ENCODE measurements around the gene TCF7L1.
A peak's percentile ranks its signal among the peaks of the same experiment; 100 is the strongest.

The TCF7L1 gene

DNA sequence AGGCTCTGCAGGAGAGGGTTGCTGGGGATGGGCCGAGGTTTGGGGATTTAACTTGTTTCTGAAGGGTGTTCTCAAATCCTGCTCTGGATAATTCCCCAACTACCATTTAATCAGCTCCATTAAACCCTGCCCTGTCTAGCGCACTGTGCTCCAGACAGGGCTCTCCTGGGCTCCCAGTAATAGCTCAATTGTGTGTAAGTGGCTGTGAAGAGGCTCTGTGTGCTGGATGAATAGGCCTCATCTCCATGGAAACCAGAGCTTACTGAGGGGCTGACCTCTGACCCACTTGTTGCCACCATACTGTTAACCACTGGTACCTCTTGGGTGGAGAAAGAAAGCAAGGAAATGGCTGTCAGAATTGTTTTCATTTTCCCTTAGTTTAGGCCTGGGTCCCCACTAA is 101.7 kb downstream of the TCF7L1 start:
- DNase-seq: no peak

DNA sequence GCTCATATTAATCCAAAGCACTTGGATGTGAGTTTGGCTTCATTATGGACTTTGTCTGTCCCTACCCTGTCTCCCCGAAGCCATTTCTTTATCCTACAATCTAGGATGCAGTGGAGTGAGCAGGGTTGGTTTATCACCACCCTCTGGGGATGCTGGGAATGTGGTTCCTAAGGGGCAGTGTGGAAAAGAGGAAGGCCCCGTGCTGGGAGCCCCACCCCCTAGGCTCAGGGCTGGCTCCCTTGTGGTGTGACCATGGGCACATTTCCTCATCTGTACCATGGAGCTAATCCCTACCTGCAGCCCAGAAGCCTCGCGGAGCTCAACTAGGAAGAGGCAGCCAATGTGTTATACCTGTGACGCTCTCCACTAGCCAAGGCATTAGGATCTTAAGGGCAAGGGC is 102.1 kb downstream of the TCF7L1 start:
- DNase-seq: no peak

DNA sequence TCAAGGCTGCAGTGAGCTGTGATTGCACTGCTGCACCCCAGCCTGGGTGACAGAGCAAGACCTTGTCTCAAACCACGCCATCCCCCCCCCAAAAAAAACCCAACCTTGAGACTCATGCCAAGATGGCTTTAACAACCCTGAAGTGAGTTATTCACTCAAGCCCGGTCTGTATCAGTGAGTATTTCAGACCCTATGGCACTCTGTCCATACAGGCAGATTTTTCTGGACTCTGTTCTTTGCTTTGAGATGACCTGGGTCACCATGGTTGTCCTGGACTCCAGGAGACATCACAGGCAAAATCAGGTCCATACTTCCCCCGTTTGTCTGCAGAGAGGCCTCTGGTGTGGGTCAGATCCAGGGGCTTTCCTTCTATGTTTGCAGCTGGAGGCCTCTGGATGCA is 102.9 kb downstream of the TCF7L1 start:
- no peak for DNase-seq

DNA sequence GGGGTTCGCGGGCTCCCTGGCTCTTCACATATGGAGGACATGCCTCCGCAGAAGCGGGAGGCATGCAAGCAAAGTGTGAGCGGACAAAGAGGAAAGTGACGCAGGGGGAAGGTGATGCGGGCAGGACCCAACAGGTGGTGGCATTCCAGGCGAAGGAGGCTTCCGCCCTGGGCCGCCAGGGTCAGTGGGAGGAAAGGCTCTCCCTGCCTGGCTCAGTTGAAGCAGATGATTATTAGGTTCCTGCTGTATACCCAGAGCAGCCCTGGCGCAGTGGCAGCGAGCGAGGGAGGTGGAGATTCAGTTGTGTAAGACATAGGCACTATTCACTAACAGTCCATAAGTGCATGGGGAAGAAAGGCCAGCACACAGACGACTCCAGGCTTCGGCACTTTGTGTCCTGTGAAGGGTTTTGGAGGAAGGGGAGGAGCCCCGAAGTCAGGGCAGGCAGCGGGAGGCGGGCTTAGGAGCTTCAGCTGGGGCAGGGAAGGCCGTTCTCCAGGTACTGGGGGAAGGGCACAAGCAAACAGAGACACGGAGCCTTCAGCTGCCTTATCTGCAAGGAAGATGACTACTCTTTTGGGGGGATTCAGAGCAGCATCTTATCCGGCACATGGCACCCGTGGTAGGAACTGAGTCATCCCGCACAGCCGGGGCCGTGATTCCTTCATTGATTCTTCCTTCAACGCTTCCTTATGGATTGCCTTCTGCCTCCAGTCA is 104.8 kb downstream of the TCF7L1 start:
- no peak for DNase-seq

DNA sequence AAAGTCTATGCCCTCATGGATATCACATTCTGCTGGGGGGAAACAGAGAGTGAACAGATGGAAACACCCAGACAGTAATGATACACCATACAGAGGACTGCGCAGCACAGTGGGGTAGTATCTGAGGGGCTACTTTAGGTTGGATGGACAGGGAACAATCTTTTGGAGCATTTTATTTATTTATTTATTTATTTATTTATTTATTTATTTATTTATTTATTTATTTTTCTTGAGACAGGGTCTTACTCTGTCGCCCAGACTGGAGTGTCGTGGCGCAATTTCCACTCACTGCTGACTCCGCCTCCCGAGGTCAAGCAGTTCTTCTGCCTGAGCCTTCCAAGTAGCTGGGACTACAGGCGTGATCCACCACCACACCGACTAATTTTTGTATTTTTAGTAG is 105.4 kb downstream of the TCF7L1 start:
- no peak for DNase-seq

DNA sequence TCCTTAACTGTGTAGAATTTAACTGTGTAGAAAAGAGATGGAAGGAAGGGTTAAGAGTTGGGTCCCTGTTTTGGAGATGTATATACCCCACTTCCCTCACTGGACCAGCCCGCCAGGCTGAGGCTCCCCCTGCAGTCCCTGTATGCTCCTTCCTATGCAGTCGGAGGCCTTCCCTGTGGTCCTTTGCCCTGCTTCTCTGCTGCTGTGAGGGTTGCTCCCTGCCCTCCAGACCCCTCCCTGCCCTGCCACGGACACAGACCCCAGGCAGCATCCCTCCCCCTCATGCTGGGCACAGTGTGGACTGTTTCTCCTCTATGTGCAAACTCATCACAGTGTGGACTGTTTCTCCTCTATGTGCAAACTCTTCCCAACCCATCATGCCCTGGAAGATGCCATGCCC is 105.9 kb downstream of the TCF7L1 start:
- DNase-seq: no peak

DNA sequence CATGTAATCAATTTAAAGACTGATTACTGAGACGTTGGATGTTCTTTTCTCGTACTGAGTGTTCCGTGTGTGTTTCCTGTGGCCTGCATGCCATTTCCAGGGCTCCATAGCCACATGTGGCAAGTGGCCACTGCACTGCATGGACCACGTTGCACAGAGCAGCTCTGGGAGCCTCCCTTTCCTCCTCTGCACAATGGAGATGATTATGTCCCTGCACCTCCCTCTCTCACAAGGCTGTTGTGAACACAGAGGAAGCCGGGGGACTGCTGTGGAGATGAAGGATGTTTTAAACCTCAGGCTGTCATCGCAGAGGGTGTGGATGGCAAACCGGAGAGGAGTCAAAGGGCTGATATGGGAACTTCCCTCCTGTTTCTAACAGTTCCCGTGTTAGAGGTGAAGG is 106.9 kb downstream of the TCF7L1 start:
- no peak for DNase-seq

DNA sequence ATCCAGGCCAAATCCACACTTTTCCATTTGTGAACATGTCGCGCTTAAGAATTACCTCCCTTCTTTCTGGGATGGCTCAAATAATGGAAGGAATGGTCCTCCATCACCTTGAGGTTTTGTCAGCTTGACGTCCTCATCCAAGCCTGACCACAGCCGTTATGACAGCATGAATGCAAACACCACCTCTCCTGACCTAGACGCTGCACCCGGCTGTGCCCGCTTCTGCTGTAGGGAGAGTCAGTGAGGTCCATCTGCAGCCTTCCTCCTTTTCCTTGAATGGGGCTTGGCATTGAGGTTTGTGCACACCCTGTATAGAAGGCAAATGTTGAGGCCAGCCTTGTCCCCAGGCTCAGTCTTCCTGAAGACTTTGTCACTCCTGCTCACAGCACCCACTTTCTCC is 109.1 kb downstream of the TCF7L1 start:
- DNase-seq: no peak

DNA sequence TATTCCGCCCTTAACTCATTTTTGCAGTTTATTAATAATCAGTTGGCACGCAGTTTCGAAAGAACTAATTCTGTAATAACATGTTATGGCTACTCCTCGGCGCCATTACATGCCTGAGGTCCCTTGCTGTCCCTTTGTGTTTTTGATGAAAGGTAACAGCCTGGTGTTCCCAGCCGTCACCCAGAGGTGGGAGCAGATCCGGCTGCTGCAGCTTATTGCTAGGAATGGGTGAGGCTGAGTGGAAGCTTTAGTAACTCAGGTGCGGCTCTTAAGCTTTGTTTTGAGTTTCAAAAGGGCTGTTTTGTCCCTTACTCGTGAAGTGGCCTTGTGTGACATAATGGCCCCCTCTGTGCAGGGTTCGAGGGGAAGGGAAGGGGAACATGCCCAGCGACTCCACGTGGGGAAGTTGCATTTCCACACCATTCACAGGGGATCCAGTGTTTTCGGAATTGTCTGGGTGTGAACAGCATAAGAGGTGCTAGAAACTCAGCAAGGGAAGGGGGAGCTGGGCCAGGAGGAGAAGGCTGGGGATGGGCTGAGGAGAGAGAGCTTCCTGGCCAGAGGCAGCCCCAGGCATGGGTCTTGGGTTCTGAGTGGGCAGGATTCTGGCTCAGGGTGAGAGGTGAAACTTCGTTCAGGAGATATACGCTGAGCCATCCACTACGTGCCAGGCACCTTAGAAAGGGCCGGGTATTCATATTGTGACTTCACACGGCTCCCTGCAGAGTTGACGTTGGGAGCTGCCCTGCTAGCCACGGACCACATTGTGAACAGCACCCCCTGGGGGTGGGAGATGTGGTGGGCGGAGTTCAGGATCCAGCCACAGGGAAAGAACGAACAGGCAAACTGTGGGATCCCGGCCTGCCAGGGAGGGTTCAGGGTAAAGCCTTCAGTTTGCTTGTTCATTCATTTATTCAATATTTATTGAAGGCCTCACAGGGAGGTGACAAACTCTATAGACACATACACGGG is 110.2 kb downstream of the TCF7L1 start:
- DNase-seq: no peak

DNA sequence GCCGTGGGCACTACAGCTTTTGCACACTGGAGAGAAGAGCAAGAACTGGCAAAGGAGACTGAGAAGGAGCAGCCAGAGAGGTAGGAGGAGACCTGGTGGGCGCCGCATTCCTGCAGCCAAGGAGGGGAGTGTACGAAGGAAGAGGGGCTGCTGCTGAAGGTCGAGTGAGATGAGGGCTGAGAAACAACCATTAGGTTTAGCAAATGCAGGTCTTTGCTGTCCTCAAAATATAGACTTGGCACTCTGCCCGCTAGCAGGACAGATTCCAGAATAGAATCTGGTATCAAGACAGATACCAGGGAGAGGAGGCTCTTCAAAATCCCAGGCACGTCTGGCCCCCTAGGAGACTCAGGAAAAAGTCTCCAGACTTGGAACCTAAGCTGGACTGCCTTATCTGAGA is 111.6 kb downstream of the TCF7L1 start:
- no peak for DNase-seq

DNA sequence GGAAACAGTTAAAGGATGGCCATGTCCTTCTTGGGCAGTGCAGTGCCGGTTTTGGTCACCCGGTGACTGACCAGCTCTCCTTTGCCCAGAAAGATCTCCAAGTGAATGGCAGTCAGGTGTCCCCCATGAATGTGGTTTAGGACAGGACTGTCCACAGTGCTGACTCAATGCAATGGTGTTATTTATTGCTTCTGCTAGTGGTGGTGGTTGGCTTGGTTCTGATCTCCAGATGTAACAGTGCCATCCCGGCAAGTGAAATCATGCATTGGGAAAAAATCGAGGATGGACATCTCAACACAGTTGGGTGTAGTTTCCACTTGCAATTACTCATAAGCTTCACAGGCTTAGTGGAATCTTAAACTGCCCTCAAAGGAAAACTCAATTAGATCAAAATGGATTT is 112.7 kb downstream of the TCF7L1 start:
- no peak for DNase-seq

DNA sequence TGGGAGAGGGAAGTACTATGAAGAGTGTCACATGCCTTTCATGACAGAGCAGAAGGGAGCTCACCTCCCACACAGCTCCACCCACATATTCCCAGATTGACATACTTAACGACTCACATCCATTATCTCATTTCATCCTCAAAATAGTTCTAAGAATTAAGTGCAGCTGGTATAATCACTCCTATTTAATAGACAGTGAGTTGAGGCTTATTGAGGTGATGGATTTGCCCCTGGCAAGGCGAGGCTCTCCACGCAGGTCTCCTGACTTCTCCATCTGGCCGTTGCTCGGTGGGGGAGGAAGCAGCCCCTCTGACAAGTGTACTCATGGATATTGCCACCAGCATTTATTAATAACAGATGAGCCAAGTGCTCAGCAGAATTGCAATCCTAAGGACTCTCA is 113.2 kb downstream of the TCF7L1 start:
- no peak for DNase-seq

DNA sequence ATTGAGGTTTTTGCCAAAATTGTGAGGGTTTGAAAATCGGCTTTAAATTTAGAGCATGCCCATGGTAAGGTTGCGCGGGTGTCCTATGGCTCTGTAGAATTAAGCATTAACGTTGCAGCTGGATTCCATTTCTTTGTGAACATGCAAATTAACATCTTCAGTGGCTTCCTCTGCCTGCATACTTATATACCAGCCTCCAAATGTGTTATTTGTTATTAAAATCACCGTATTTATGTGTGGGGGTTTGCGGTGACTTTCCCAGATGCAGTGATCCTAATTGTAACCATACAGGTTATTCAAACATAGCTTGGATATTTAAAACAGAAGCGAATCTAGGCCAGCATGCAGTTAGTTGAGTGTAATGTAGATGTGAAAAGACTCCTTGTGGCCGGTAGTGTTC is 114.4 kb downstream of the TCF7L1 start:
- peak; percentile 8 for DNase-seq

DNA sequence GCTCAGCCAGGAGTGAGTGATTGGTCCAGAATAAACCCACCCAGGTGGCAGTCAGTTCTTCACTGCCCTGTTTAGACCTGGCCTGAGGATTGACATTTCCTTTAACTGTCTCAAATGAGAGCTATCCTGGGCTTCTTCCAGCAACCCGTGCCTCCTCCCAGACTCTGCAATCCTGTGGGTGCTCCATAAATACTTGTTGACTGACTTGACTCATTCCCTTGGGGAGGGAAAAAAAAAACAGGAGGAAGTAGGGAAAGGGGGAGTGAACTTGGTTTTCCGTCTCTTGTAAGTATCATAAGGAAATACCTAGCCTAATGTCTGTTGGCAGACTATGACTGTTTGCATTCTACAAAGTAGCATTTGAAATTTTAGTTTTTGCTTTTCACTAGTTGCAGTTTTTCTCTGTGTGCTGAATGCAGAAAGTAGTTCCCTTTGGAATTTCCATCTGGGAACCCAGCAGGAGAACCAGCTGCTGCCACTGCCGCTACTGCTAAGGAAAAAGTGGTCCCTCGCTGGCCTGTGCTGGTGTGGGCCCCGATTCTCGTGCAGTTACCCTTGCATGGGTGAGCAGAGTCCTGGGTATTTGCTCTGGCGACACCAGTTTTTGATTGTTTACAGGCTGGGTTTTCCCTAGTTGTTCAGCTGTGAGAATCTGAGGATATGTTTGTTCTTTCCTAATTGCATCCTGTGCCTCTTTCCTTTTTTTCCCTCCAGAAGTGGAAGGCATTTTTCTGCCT is 115.7 kb downstream of the TCF7L1 start:
- DNase-seq: no peak

DNA sequence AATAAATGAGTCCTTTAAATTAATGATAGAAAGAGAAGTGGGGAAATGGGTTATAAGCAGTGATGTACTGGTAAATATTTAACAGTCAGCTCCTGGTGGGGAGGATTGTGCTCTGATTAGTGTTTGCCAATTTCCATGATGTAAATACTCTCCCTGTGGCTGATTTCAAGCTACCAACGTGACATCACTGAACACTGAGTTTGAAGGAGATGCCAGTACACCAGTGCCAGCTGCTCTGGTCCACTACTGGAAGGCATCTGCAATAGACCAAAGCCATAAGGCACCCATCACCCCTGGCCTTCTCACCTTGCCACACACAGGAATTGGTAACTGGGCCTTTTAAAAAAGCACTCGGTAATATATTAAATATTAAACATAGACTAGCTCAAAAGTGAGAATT is 116.9 kb downstream of the TCF7L1 start:
- no peak for DNase-seq

DNA sequence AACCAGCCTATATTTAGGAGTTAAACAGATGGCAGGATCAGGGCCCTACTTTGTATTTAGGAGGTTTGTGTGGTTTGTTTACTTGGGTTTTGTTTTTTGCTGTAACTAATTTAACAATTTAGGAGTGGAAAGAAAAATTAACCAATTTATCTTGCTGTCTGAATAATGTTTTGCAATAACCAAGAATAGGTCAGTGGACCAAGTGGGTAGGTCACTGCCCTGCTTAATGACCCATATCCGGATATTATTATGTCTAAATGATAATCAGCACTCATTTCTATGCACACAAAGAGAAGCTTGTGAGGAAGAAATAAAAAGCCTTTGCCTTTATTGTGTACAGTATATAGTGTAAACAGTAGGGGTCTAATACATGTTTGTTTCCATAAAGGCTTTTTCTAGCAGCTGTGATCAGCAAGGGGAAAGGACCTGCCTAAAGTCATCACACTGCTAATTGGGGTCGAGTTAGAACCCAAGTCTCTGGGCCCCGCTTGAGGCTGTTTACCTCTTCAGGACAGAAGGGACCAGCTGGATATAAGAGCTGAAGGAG is 118.0 kb downstream of the TCF7L1 start:
- no peak for DNase-seq

DNA sequence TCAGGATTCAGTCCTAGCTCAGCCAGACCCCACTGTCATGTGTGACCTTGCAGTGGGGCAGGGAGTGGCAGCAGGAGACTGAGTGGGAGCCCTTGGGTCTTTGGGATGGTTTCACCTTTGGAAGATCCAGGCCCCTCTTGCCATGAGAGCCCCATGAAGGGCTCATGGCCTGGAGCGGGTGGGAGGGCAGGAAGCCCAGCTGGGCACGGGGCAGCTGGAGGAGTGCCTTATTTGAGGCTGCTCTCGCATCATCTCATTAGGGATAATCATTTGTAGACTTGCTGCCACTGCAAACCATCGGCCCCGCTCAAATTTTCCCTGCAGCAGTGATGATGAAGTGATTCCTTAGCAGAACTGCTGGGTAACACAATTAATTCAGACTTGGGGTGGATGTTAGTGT is 120.7 kb downstream of the TCF7L1 start:
- no peak for DNase-seq

DNA sequence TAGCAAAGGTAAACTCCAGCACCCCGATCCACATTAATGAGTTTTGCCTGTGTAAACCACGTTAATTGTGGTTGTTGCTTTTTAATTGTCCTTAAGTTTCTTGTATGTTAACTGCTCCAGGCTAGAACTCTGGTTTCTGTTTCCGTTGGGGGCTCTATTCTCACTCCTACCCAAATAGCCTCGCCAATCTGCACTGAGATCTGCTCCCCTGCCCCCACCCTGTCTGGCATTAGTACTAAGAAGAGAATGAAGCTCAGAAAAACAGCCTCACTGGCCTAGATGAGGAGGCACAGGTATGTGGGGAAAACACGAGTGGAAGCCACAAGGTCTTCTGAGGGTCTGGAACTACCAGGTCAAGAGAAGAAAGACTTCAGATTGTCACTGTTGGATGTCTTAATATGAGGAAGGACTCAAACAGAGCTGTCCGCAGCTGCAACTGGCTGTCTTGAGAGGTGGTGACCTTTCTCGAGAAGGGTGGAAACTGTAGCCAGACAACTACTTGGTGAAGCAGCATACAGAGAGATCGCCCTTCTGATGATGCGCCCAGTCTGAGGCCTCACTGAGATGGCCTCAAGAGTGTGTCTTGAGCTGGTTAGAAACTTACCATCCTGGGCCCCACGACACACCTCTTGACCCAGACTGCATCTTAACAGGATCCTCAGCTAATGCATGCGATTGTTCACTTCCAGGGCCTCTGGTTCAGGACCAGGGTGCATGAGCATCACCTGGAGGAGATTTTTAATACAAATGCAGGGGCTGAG is 121.5 kb downstream of the TCF7L1 start:
- no peak for DNase-seq

DNA sequence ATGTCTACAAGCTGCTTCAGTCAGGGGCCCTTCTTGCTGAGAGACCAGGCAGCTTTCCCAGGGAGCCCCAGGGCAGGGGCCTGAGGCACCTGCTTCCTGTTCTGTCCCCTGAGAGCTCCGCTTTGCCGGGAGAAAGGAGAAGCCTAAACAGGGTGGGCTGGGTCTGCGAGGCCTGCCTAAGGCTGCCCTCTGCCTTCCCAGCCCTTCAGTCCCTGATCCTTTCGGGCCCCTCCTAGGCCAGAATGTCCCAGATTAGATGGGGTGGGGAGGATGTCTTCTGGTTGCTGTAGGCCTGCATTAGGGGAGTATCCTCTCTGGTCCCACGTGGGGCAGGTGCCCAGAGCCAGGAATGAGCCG is 122.2 kb downstream of the TCF7L1 start:
- no peak for DNase-seq

DNA sequence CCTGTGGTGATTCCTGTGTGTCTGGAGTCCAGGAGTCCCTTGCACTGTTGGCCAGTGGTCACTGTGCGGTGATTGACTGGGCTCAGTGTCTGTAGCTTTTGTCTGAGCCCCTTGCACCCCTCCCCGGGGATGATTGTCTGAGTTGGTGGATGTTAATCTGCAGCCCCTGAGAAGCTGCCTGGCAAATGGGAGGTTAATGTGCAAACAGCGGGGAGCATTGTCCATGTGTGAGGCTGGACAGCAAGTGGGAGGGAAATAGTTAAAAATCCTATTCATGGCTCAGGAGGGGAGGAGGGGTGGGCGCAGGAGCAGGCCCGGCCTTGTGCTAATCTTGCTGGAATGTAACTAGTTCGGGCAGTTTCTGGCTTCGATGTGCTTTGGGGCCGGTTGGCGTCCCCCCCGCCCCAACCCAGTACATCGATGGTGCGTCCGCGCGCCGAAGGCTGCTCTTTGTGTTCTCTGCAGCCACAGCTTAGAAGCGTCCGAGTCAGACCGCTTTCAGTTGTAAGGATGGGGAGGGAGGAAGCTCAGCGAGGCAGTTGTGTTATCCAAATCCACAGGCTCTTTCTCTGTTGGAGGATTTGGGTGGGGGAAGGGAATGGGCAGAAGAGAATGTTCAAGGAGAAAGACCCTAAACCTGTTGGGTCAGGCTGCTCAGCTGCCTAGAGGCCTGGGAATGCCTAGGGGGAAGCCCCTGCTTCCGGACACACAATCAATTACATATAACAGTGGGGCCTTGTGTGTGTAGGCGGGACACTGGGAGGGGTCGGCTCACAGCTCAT is 122.8 kb downstream of the TCF7L1 start:
- peak; percentile 30 for DNase-seq

DNA sequence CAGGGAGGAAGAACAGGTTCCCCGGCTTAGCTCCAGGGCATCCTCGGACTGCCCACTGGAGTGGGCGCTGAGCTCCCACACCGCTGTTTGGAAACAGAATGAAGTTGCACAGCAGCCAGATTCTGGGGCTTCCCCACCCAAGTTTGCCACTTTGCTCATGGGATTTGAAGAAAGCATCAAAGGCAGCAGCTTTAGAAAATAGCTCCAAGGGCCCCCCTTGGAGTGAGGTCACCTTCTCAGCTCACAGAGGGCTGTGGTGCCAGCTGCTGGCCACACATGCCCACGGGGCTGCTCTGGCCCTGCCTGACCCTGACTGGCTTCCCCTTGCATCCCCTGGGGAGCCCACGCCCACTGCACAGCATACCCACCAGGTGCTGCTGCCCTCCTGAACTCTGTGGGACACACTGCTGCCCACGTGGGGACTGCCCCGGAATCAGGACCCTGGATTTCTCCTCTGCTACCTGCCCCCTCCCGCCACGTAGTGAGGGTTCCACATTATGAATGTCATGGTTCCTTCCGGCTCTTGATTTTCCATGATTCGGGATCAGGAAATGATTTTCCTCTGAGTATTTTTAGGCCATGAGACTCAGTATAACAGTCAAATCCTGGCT is 124.3 kb downstream of the TCF7L1 start:
- no peak for DNase-seq

Measured in NCI-H1048 (cell line).